DND-41 (cell line): ENCODE data around the gene MGAT4A.

ENCODE experiments used
- ATAC-seq: fragments of 200-7000 bp; cut with Tn5 transposase; 3 replicates; pipeline ENCODE4 v1.9.1; 2021; ENCODE audit warnings: low read depth; ENCODE audit not compliant: insufficient read depth
- DNase-seq: peaks from one replicate; pipeline ENCODE4 v3.0.0-alpha.2; 2020
- H2AFZ ChIP-seq: 2 replicates; pipeline ENCODE4 v1.6.0; 2012; ENCODE audit warnings: low read depth, low read length
- H3K27ac ChIP-seq: 2 replicates; pipeline ENCODE4 v1.5.1; 2012; ENCODE audit warnings: low read length, inconsistent platforms
- H3K27me3 ChIP-seq: fragments of 200-600 bp; sonication (generic); 2 replicates; pipeline ENCODE4 v1.6.0; 2012; ENCODE audit warnings: low read length, mild to moderate bottlenecking, inconsistent platforms; ENCODE audit not compliant: insufficient read depth, poor library complexity
- H3K36me3 ChIP-seq: 2 replicates; pipeline ENCODE4 v1.5.1; 2012; ENCODE audit warnings: low read length, inconsistent platforms; ENCODE audit not compliant: insufficient read depth
- H3K4me1 ChIP-seq: 2 replicates; pipeline ENCODE4 v1.5.1; 2012; ENCODE audit warnings: mild to moderate bottlenecking, low read length; ENCODE audit not compliant: insufficient read depth
- H3K4me2 ChIP-seq: 2 replicates; pipeline ENCODE4 v1.6.0; 2012; ENCODE audit warnings: mild to moderate bottlenecking, moderate library complexity, low read length, inconsistent platforms; ENCODE audit not compliant: insufficient read depth
- H3K4me3 ChIP-seq, 2 experiments: fragments of 200-600 bp in 1 of 2; shearing (Covaris generic) in 1 of 2; 2 replicates each; pipeline ENCODE4 v1.5.1; 2012 to 2016; ENCODE audit warnings: inconsistent platforms in 2 of 2, low read length in 2 of 2, mild to moderate bottlenecking in 2 of 2, low read depth in 1 of 2, moderate library complexity in 1 of 2
- H3K79me2 ChIP-seq: 2 replicates; pipeline ENCODE4 v1.6.0; 2012; ENCODE audit warnings: low read length, inconsistent platforms; ENCODE audit not compliant: insufficient read depth
- H3K9ac ChIP-seq: 2 replicates; pipeline ENCODE4 v1.6.0; 2012; ENCODE audit warnings: low read depth, mild to moderate bottlenecking, inconsistent platforms, low read length, moderate library complexity
- H3K9me3 ChIP-seq: 2 replicates; pipeline ENCODE4 v1.5.1; 2012; ENCODE audit warnings: low read length, moderate library complexity, mild to moderate bottlenecking, inconsistent platforms; ENCODE audit not compliant: insufficient read depth, severe bottlenecking
- H4K20me1 ChIP-seq: 2 replicates; pipeline ENCODE4 v1.6.0; 2012; ENCODE audit warnings: low read length; ENCODE audit not compliant: insufficient read depth
- EZH2 ChIP-seq: IDR thresholded peaks from 3 replicates; pipeline ENCODE4 v1.6.1; 2012; ENCODE audit warnings: borderline replicate concordance, low read depth, mild to moderate bottlenecking, moderate library complexity, low read length, inconsistent platforms; ENCODE audit not compliant: severe bottlenecking
- TF ChIP-seq, protein P1 (sequence below): IDR thresholded peaks from 2 replicates; pipeline ENCODE4 v1.5.1; 2012; ENCODE audit warnings: borderline replicate concordance, low read length, moderate library complexity, mild to moderate bottlenecking; ENCODE audit not compliant: poor library complexity, severe bottlenecking; ENCODE audit errors: extremely low read depth

The MGAT4A gene

DNA sequence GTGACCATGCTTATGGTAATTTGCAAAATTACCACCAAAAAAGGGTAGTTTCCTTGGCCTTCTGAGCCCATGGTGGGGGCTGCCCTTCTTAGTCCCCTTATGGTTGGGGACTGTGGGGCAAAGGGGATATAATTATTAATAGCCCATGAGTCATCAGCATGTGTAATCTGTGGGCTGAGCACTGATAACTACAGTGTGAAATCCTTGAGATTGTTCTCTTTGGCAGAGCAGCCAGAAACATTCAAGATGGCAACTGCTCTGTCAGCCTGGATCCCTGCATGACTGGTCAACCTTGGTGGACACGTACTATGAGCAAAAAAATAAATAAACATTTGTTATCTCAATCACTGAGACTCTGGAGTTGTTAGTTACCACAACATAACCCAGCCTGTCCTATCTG, 61.3 kb downstream of the MGAT4A start:
- Histone ChIP-seq H3K9ac (no peak overlapping the region), H3K4me2 (no peak overlapping the region), H3K27ac (no peak overlapping the region), H3K79me2 (peaks cover 12% of the 10 kb centered on the region), H2AFZ (no peak overlapping the region), H3K9me3 (no peaks in the 10 kb centered on the region), H3K36me3 (peaks cover 67% of the 10 kb centered on the region), H4K20me1 (no peaks in the 10 kb centered on the region), H3K4me1 (0 out of 2 replicates have a peak, but pooled peaks cover under 1% of the 10 kb centered on the region), H3K27me3 (no peaks in the 10 kb centered on the region), H3K4me3 (no peak overlapping the region)
- ATAC-seq: no peak
- no peak for TF ChIP-seq EZH2
- TF ChIP-seq, protein P1, sequence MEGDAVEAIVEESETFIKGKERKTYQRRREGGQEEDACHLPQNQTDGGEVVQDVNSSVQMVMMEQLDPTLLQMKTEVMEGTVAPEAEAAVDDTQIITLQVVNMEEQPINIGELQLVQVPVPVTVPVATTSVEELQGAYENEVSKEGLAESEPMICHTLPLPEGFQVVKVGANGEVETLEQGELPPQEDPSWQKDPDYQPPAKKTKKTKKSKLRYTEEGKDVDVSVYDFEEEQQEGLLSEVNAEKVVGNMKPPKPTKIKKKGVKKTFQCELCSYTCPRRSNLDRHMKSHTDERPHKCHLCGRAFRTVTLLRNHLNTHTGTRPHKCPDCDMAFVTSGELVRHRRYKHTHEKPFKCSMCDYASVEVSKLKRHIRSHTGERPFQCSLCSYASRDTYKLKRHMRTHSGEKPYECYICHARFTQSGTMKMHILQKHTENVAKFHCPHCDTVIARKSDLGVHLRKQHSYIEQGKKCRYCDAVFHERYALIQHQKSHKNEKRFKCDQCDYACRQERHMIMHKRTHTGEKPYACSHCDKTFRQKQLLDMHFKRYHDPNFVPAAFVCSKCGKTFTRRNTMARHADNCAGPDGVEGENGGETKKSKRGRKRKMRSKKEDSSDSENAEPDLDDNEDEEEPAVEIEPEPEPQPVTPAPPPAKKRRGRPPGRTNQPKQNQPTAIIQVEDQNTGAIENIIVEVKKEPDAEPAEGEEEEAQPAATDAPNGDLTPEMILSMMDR: no peak
- DNase-seq: no peak

DNA sequence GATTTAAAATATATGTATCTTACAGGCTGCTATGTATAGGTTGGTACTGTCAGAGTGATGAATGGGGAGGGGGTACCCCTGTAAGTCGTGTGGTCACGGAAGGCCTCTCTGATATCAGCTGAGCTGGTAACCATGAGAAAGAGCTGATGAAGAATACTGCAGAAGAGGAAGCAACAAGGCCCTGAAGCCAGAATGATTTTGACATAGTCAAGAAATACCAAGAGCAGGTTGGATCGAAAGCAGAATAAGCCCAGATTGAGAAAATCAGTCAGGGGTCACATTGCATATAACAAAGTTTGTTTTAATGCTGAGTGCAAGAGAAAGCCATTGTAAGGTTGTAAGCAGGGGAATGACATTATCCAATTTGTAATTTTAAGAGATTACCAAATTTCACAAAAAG, 65.3 kb downstream of the MGAT4A start:
- DNase-seq (no peak), ATAC-seq (no peak)
- Histone ChIP-seq H3K9me3 (peaks cover under 1% of the 10 kb centered on the region), H3K4me3 (no peak overlapping the region), H3K4me2 (no peak overlapping the region), H3K27me3 (no peaks in the 10 kb centered on the region), H3K4me1 (peaks cover 12% of the 10 kb centered on the region; the same call in 1 of the 2 replicates), H4K20me1 (no peaks in the 10 kb centered on the region), H3K79me2 (peaks cover 12% of the 10 kb centered on the region; the same call in 1 of the 2 replicates), H3K9ac (no peak overlapping the region), H3K27ac (no peak overlapping the region), H2AFZ (no peak overlapping the region), H3K36me3 (peaks cover 68% of the 10 kb centered on the region)
- TF ChIP-seq, protein P1: no peak
- TF ChIP-seq EZH2: no peak

DNA sequence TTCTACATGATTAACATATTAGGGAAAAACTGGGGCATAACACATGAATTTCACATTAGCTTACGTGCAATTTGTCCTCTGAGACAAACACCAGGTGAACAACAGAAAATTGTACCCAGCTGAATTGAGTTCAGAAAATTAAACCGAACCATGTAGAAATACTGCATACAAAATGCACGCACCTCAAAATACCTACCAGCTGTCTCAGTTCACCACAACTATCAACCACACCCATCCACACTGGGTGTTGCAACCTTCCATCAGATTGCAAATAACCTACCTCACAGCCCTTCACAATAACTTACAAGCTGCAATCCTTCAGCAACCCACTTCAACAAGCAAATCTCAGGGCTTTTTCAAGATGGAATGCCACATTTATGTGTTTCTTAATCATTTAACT, 66.6 kb downstream of the MGAT4A start:
- Histone ChIP-seq H3K4me1 (peaks cover 12% of the 10 kb centered on the region; the same call in 1 of the 2 replicates), H3K9me3 (peaks cover 3% of the 10 kb centered on the region), H3K79me2 (peaks cover 21% of the 10 kb centered on the region), H3K9ac (no peak overlapping the region), H4K20me1 (no peaks in the 10 kb centered on the region), H3K27me3 (no peaks in the 10 kb centered on the region), H3K4me3 (no peak overlapping the region), H3K4me2 (no peak overlapping the region), H2AFZ (no peak overlapping the region), H3K27ac (no peak overlapping the region; the same call in 1 of the 2 replicates), H3K36me3 (peaks cover 66% of the 10 kb centered on the region)
- DNase-seq (peak; percentile 61), ATAC-seq (peak; percentile 73; the same call in 2 of the 3 replicates)
- TF ChIP-seq, protein P1: no peak
- no peak for TF ChIP-seq EZH2
